ENCODE measurements around the gene KLHDC7A.
"Not testable (repeated sequence)": the region's sequence is repeated elsewhere in the genome, so short reads cannot be mapped to it uniquely, and the experiment has no call there.

Gene KLHDC7A

GRCh38 chr1:18480315-18481189, at the start of gene KLHDC7A:
Gene KLHDC7A (plus strand): TSS chr1:18480930. CDS start chr1:18480982, 52 bp downstream.
- DNase-seq (ENCODE audit: low read depth), result no peak

- no peak for DNase-seq (ENCODE audit: low read depth)
Measured at GRCh38 chr1:18434041-18434440, 46.7 kb upstream of the KLHDC7A start.

- no peak for DNase-seq (ENCODE audit: low read depth)
Measured at GRCh38 chr1:18440385-18441226, 40.1 kb upstream of the KLHDC7A start.

- no peak for DNase-seq (ENCODE audit: low read depth)
Measured at GRCh38 chr1:18443587-18444520, 36.9 kb upstream of the KLHDC7A start.

- DNase-seq (ENCODE audit: low read depth), result no peak
Measured at GRCh38 chr1:18444563-18444962, 36.2 kb upstream of the KLHDC7A start.

GRCh38 chr1:18446751-18447150, 34.0 kb upstream of the KLHDC7A start:
- no peak for DNase-seq (ENCODE audit: low read depth)

GRCh38 chr1:18447509-18448220, 33.1 kb upstream of the KLHDC7A start:
- DNase-seq (ENCODE audit: low read depth), result no peak

- DNase-seq (ENCODE audit: low read depth), result no peak
Measured at GRCh38 chr1:18448889-18449288, 31.8 kb upstream of the KLHDC7A start.

GRCh38 chr1:18452550-18452949, 28.2 kb upstream of the KLHDC7A start:
- peak; percentile 32 for DNase-seq (ENCODE audit: low read depth)

GRCh38 chr1:18458133-18459092, 22.3 kb upstream of the KLHDC7A start:
- DNase-seq (ENCODE audit: low read depth), result no peak

- DNase-seq (ENCODE audit: low read depth), result no peak
Measured at GRCh38 chr1:18461656-18462055, 19.1 kb upstream of the KLHDC7A start.

- not testable (repeated sequence) for DNase-seq (ENCODE audit: low read depth)
Measured at GRCh38 chr1:18462517-18462916, 18.2 kb upstream of the KLHDC7A start.

- DNase-seq (ENCODE audit: low read depth), result no peak
Measured at GRCh38 chr1:18463063-18463462, 17.7 kb upstream of the KLHDC7A start.

GRCh38 chr1:18463984-18464664, 16.6 kb upstream of the KLHDC7A start:
- DNase-seq (ENCODE audit: low read depth), result no peak

GRCh38 chr1:18464665-18465050, 16.1 kb upstream of the KLHDC7A start:
- DNase-seq (ENCODE audit: low read depth), result no peak

GRCh38 chr1:18466676-18467075, 14.1 kb upstream of the KLHDC7A start:
- no peak for DNase-seq (ENCODE audit: low read depth)

GRCh38 chr1:18468570-18468969, 12.2 kb upstream of the KLHDC7A start:
- no peak for DNase-seq (ENCODE audit: low read depth)

GRCh38 chr1:18469514-18469913, 11.2 kb upstream of the KLHDC7A start:
- DNase-seq (ENCODE audit: low read depth), result no peak

GRCh38 chr1:18470671-18471355, 9.9 kb upstream of the KLHDC7A start:
- no peak for DNase-seq (ENCODE audit: low read depth)

Measured in iris pigment epithelial cell (primary cell).